HepG2 (cell line): ENCODE measurements around the gene UBR3. TPM values are rescaled to one million over a fixed set of nuclear protein-coding genes. Genes with fewer than 3 reads are reported as not detected.

Experiments used
- ATAC-seq: fragments of 200-7000 bp; cut with Tn5 transposase; 3 replicates; pipeline ENCODE4 v1.9.1; 2020; ENCODE audit warnings: mild to moderate bottlenecking, moderate library complexity
- BruUV-seq: library from RNA; stranded (reverse); fragments of 400-500 nt; replicated peaks from 2 replicates; lab custom pipeline; 2021; lab: Mats Ljungman, UMichigan
- CTCF ChIA-PET: fragments of 300-600 bp; formaldehyde crosslinking; extraction: SDS; loops from one replicate; lab custom pipeline; 2021; ENCODE audit warnings: low total read pairs, inconsistent platforms, low intra/inter-chr PET ratio; lab: Yijun Ruan, JAX
- POLR2A ChIA-PET: fragments of 350-600 bp; sonication (Branson Sonifier 250); formaldehyde crosslinking; loops from one replicate; lab custom pipeline; 2020; ENCODE audit warnings: antibody characterized with exemption, inconsistent platforms; lab: Yijun Ruan, JAX
- DNase-seq: peaks from one replicate; pipeline ENCODE4 v3.0.0-alpha.2; 2015; ENCODE audit warnings: low spot score
- FAIRE-seq: peaks from 3 replicates; lab custom pipeline; 2011; peaks lifted over from hg19 to GRCh38; lab: Jason Lieb, UNC
- H2AFZ ChIP-seq: one replicate; pipeline ENCODE4 v1.6.1; 2011; ENCODE audit warnings: low read length, inconsistent platforms
- H3K27ac ChIP-seq: fragments of 300-600 bp; 3 replicates; pipeline ENCODE4 v1.8.0; 2011; ENCODE audit warnings: mixed run types, mild to moderate bottlenecking, mixed read lengths, low read length, inconsistent platforms; ENCODE audit not compliant: insufficient read depth; ENCODE audit errors: extremely low read length
- H3K27me3 ChIP-seq, 2 experiments: fragments of 200-600 bp in 1 of 2; 2 replicates in 1 of 2; 3 replicates in 1 of 2; pipeline versions ENCODE4 v1.6.0 to v1.8.0; 2011; ENCODE audit warnings: low read length in 2 of 2, mild to moderate bottlenecking in 2 of 2, moderate library complexity in 2 of 2, inconsistent platforms in 1 of 2; ENCODE audit not compliant: insufficient read depth in 2 of 2, control insufficient read depth in 1 of 2
- H3K36me3 ChIP-seq, 2 experiments: fragments of 200-600 bp in 1 of 2; replicated peaks in 1 of 2; 2 replicates in 1 of 2; 3 replicates in 1 of 2; pipeline versions ENCODE4 v1.5.1 to v1.8.0; 2011; ENCODE audit warnings: low read length in 2 of 2, inconsistent platforms in 1 of 2; ENCODE audit not compliant: insufficient read depth in 2 of 2, control insufficient read depth in 1 of 2
- H3K4me1 ChIP-seq: 2 replicates; pipeline ENCODE4 v1.5.1; 2012; ENCODE audit warnings: low read length, inconsistent platforms; ENCODE audit not compliant: insufficient read depth
- H3K4me2 ChIP-seq: 2 replicates; pipeline ENCODE4 v1.6.0; 2011; ENCODE audit warnings: low read depth, low read length, inconsistent platforms
- H3K4me3 ChIP-seq, 3 experiments: fragments of 200-600 bp in 1 of 3; sonication (generic), shearing (Covaris generic) in 1 of 3; replicated peaks in 1 of 3; 2 replicates each; pipeline ENCODE4 v1.5.1; 2011 to 2016; ENCODE audit warnings: low read length in 3 of 3, inconsistent platforms in 2 of 3, low read depth in 2 of 3, mild to moderate bottlenecking in 2 of 3, control low read depth in 1 of 3, mixed read lengths in 1 of 3; ENCODE audit not compliant: insufficient read depth in 1 of 3
- H3K79me2 ChIP-seq: one replicate; pipeline ENCODE4 v1.6.1; 2011; ENCODE audit warnings: low read length, inconsistent platforms; ENCODE audit not compliant: insufficient read depth
- H3K9ac ChIP-seq: 2 replicates; pipeline ENCODE4 v1.6.0; 2011; ENCODE audit warnings: mild to moderate bottlenecking, low read depth, low read length, inconsistent platforms; ENCODE audit not compliant: insufficient read depth
- H3K9me3 ChIP-seq: 2 replicates; pipeline ENCODE4 v1.5.1; 2012; ENCODE audit warnings: mild to moderate bottlenecking, low read length
- H4K20me1 ChIP-seq: 2 replicates; pipeline ENCODE4 v1.6.0; 2011; ENCODE audit warnings: inconsistent platforms, mild to moderate bottlenecking, low read length, moderate library complexity; ENCODE audit not compliant: insufficient read depth
- ARID2 ChIP-seq: sonication (generic); formaldehyde crosslinking; IDR thresholded peaks from 2 replicates; pipeline ENCODE4 v1.8.1; 2022; ENCODE audit warnings: mild to moderate bottlenecking, missing genetic modification reagents, borderline replicate concordance
- GATAD2A ChIP-seq: IDR thresholded peaks from 2 replicates; pipeline ENCODE4 v1.6.1; 2016
- HNRNPL ChIP-seq: fragments of 200-400 bp; formaldehyde crosslinking; IDR thresholded peaks from 2 replicates; pipeline ENCODE4 v1.6.1; 2017; ENCODE audit warnings: mild to moderate bottlenecking, low read depth, low read length
- SIN3A ChIP-seq: IDR thresholded peaks from 2 replicates; pipeline ENCODE4 v1.6.1; 2011; ENCODE audit warnings: low read depth, mild to moderate bottlenecking, control low read depth, low read length, borderline replicate concordance
- SP4 ChIP-seq: sonication (generic); formaldehyde crosslinking; IDR thresholded peaks from 2 replicates; pipeline ENCODE4 v1.8.1; 2023; ENCODE audit warnings: mild to moderate bottlenecking, missing genetic modification reagents
- TBL1XR1 ChIP-seq: fragments of 150-350 bp; IDR thresholded peaks from 2 replicates; pipeline ENCODE4 v1.6.1; 2014; ENCODE audit warnings: borderline replicate concordance, low read length; ENCODE audit not compliant: partially characterized antibody
- TEAD2 ChIP-seq: sonication (generic); formaldehyde crosslinking; IDR thresholded peaks from 2 replicates; pipeline ENCODE4 v1.9.0; 2021; ENCODE audit warnings: missing genetic modification reagents
- ZFAT ChIP-seq: sonication (generic); formaldehyde crosslinking; conservative IDR thresholded peaks from 2 replicates; pipeline ENCODE4 v1.8.1; 2023; ENCODE audit warnings: missing genetic modification reagents, inconsistent platforms
- ZNF75D ChIP-seq: sonication (generic); formaldehyde crosslinking; IDR thresholded peaks from 2 replicates; pipeline ENCODE4 v1.8.1; 2023; ENCODE audit warnings: missing genetic modification reagents, mild to moderate bottlenecking, borderline replicate concordance
- WGBS: methylation state at CpG from one replicate; pipeline ENCODE4 v1.1.6; 2017; ENCODE audit warnings: low lambda C conversion rate; 5-methylcytosine and 5-hydroxymethylcytosine counted together
- in situ Hi-C: cut with HindIII; loops from 2 replicates; pipeline ENCODE4 v1.10.0; 2017; ENCODE audit warnings: low pct_unique_long_range_greater_than_20kb; ENCODE audit not compliant: extremely low pct_ligation_motif_present
- intact Hi-C: fragments of 100-400 bp; cut with micrococcal nuclease; formaldehyde crosslinking; loops from one replicate; pipeline ENCODE4 v1.10.0; 2022; ENCODE audit not compliant: unreplicated experiment
- polyA plus RNA-seq, 8 experiments: library from polyadenylated mRNA; depleted of rRNA in 3 of 8; stranded (reverse) in 7 of 8; unstranded in 1 of 8; fragments of >200 nt; fragmentation: Illumina TruSeq in 4 of 8; extraction: Trizol in 4 of 8; gene quantifications; 2 replicates each; pipeline versions ENCODE4 v1.2.1 to v1.2.3, GENCODE V29; 2011 to 2016; ENCODE audit warnings: low read depth in 4 of 8, missing spikeins in 1 of 8, mixed read lengths in 1 of 8; ENCODE audit not compliant: insufficient read depth in 1 of 8
- total RNA-seq, 5 experiments: library from RNA; depleted of rRNA; stranded (reverse); fragments of >200 nt; fragmentation: Illumina TruSeq; extraction: Trizol; gene quantifications; 2 replicates each; pipeline ENCODE4 v1.2.3, GENCODE V29; 2016; ENCODE audit warnings: low read depth in 1 of 5
- TF ChIP-seq, protein P1 (sequence below): sonication (generic); formaldehyde crosslinking; IDR thresholded peaks from 2 replicates; pipeline ENCODE4 v1.4.0; 2020; ENCODE audit warnings: missing genetic modification reagents, mild to moderate bottlenecking, borderline replicate concordance
- TF ChIP-seq, protein P2 (sequence below): sonication (generic); formaldehyde crosslinking; IDR thresholded peaks from 2 replicates; pipeline ENCODE4 v1.5.0; 2020; ENCODE audit warnings: missing genetic modification reagents
- TF ChIP-seq, protein P3 (sequence below): sonication (generic); formaldehyde crosslinking; IDR thresholded peaks from 2 replicates; pipeline ENCODE4 v1.4.0; 2020; ENCODE audit warnings: mild to moderate bottlenecking, missing genetic modification reagents
- TF ChIP-seq, protein P4 (sequence below): sonication (generic); formaldehyde crosslinking; IDR thresholded peaks from 2 replicates; pipeline ENCODE4 v1.5.1; 2020; ENCODE audit warnings: missing genetic modification reagents, mild to moderate bottlenecking, borderline replicate concordance
- TF ChIP-seq, protein P5 (sequence below): IDR thresholded peaks from 2 replicates; pipeline ENCODE4 v1.6.1; 2016; ENCODE audit warnings: low read depth, borderline replicate concordance
- TF ChIP-seq, protein P6 (sequence below): sonication (generic); formaldehyde crosslinking; IDR thresholded peaks from 2 replicates; pipeline ENCODE4 v1.4.0; 2020; ENCODE audit warnings: missing genetic modification reagents

Gene UBR3
- total and polyA plus RNA-seq, 2 of the 13 experiments (the other 11 are each of a cell fraction or from before 2014, with no cell fraction given), result 15.1 to 28.0 TPM

DNA sequence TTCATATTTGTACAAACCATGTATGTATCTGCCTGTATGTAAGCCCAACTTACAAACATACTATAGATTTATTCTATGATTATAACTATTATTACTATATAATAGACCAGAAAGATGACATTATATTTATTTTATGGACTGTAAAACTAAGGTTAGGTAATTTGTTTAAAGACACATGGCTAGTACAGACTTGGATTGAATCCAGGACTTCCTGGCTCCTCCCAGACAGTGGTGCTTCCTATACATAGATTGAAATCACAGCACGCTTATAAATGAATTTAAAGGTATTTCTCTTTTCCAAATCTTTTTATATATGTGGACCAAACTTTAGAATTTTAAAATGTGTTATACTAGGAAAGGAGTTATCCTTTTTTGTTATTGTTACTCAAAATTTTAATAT is 199.1 kb downstream of the UBR3 start:
- WGBS, result 97% methylated on average over 1 of the region's 1 CpG
- no TSS peak for BruUV-seq
- Histone ChIP-seq H3K4me3 (no peak overlapping the region), H2AFZ (no peak overlapping the region), H3K27me3 (no peaks in the 10 kb centered on the region), H3K9me3 (no peaks in the 10 kb centered on the region), H4K20me1 (no peaks in the 10 kb centered on the region), H3K4me2 (no peak overlapping the region), H3K27ac (no peak overlapping the region), H3K36me3 (peaks cover 1 to 21% of the 10 kb centered on the region in 2 experiments), H3K79me2 (no peaks in the 10 kb centered on the region), H3K4me1 (no peaks in the 10 kb centered on the region), H3K9ac (no peak overlapping the region)
- in situ Hi-C loops, result no loop called here
- intact Hi-C loops, result no loop called here
- ATAC-seq (no peak), FAIRE-seq (no peak), DNase-seq (no peak)
- ChIA-PET CTCF (no interaction called here), POLR2A (no interaction called here)
- TF ChIP-seq SP4 (CRISPR knock-in tag) (no peak), TEAD2 (CRISPR knock-in tag) (no peak), ARID2 (CRISPR knock-in tag) (no peak), GATAD2A (CRISPR knock-in tag) (no peak), HNRNPL (no peak), ZFAT (no peak), SIN3A (no peak), ZNF75D (CRISPR knock-in tag) (no peak), TBL1XR1 (no peak)
- TF ChIP-seq, protein P1, sequence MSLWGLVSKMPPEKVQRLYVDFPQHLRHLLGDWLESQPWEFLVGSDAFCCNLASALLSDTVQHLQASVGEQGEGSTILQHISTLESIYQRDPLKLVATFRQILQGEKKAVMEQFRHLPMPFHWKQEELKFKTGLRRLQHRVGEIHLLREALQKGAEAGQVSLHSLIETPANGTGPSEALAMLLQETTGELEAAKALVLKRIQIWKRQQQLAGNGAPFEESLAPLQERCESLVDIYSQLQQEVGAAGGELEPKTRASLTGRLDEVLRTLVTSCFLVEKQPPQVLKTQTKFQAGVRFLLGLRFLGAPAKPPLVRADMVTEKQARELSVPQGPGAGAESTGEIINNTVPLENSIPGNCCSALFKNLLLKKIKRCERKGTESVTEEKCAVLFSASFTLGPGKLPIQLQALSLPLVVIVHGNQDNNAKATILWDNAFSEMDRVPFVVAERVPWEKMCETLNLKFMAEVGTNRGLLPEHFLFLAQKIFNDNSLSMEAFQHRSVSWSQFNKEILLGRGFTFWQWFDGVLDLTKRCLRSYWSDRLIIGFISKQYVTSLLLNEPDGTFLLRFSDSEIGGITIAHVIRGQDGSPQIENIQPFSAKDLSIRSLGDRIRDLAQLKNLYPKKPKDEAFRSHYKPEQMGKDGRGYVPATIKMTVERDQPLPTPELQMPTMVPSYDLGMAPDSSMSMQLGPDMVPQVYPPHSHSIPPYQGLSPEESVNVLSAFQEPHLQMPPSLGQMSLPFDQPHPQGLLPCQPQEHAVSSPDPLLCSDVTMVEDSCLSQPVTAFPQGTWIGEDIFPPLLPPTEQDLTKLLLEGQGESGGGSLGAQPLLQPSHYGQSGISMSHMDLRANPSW (CRISPR knock-in tag), result no peak
- TF ChIP-seq, protein P2, sequence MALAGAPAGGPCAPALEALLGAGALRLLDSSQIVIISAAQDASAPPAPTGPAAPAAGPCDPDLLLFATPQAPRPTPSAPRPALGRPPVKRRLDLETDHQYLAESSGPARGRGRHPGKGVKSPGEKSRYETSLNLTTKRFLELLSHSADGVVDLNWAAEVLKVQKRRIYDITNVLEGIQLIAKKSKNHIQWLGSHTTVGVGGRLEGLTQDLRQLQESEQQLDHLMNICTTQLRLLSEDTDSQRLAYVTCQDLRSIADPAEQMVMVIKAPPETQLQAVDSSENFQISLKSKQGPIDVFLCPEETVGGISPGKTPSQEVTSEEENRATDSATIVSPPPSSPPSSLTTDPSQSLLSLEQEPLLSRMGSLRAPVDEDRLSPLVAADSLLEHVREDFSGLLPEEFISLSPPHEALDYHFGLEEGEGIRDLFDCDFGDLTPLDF (CRISPR knock-in tag), result no peak
- TF ChIP-seq, protein P3, sequence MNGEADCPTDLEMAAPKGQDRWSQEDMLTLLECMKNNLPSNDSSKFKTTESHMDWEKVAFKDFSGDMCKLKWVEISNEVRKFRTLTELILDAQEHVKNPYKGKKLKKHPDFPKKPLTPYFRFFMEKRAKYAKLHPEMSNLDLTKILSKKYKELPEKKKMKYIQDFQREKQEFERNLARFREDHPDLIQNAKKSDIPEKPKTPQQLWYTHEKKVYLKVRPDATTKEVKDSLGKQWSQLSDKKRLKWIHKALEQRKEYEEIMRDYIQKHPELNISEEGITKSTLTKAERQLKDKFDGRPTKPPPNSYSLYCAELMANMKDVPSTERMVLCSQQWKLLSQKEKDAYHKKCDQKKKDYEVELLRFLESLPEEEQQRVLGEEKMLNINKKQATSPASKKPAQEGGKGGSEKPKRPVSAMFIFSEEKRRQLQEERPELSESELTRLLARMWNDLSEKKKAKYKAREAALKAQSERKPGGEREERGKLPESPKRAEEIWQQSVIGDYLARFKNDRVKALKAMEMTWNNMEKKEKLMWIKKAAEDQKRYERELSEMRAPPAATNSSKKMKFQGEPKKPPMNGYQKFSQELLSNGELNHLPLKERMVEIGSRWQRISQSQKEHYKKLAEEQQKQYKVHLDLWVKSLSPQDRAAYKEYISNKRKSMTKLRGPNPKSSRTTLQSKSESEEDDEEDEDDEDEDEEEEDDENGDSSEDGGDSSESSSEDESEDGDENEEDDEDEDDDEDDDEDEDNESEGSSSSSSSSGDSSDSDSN (CRISPR knock-in tag), result no peak
- TF ChIP-seq, protein P4, sequence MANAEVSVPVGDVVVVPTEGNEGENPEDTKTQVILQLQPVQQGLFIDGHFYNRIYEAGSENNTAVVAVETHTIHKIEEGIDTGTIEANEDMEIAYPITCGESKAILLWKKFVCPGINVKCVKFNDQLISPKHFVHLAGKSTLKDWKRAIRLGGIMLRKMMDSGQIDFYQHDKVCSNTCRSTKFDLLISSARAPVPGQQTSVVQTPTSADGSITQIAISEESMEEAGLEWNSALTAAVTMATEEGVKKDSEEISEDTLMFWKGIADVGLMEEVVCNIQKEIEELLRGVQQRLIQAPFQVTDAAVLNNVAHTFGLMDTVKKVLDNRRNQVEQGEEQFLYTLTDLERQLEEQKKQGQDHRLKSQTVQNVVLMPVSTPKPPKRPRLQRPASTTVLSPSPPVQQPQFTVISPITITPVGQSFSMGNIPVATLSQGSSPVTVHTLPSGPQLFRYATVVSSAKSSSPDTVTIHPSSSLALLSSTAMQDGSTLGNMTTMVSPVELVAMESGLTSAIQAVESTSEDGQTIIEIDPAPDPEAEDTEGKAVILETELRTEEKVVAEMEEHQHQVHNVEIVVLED (CRISPR knock-in tag), result no peak
- TF ChIP-seq, protein P5, sequence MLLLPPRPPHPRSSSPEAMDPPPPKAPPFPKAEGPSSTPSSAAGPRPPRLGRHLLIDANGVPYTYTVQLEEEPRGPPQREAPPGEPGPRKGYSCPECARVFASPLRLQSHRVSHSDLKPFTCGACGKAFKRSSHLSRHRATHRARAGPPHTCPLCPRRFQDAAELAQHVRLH, result no peak
- TF ChIP-seq, protein P6, sequence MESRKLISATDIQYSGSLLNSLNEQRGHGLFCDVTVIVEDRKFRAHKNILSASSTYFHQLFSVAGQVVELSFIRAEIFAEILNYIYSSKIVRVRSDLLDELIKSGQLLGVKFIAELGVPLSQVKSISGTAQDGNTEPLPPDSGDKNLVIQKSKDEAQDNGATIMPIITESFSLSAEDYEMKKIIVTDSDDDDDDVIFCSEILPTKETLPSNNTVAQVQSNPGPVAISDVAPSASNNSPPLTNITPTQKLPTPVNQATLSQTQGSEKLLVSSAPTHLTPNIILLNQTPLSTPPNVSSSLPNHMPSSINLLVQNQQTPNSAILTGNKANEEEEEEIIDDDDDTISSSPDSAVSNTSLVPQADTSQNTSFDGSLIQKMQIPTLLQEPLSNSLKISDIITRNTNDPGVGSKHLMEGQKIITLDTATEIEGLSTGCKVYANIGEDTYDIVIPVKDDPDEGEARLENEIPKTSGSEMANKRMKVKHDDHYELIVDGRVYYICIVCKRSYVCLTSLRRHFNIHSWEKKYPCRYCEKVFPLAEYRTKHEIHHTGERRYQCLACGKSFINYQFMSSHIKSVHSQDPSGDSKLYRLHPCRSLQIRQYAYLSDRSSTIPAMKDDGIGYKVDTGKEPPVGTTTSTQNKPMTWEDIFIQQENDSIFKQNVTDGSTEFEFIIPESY (CRISPR knock-in tag), result no peak
